Right ventricle myocardium inferior (tissue), 1 donor: ENCODE results near the gene ALOX12B. TPM values are rescaled to one million over a fixed set of nuclear protein-coding genes. Genes with fewer than 3 reads are reported as not detected.
"Not testable (repeated sequence)": the region's sequence is repeated elsewhere in the genome, so short reads cannot be mapped to it uniquely, and the experiment has no call there.

Experiments used
- ATAC-seq: fragments of 200-7000 bp; cut with Tn5 transposase; one replicate; pipeline ENCODE4 v1.9.1; 2020; ENCODE audit warnings: mild to moderate bottlenecking, moderate library complexity
- DNase-seq: peaks from one replicate; pipeline ENCODE4 v3.0.0; 2021; ENCODE audit errors: missing footprints
- intact Hi-C: fragments of 100-400 bp; cut with DNase I; formaldehyde crosslinking; loops from one replicate; pipeline ENCODE4 v1.11.0; 2022
- microRNA-seq: library from miRNA; unstranded; fragments of <30 nt; microRNA quantifications from one replicate; pipeline ENCODE4 v1.2.0, GENCODE V29; 2020
- total RNA-seq: library from RNA; stranded (reverse); fragmentation: NEBNext Ultra II Directional; extraction: Animal tissue kit (Norgen Biotek cat#: 25700); gene quantifications from one replicate; pipeline ENCODE4 v1.2.1, GENCODE V29; 2021
- donor health status: DM: no; HTN: yes; CAD: no; lungs with severe emphysema.

Gene ALOX12B
- total RNA-seq, 1 donor from 2014 or later, result not detected

- ATAC-seq (no peak), DNase-seq (no peak)
- intact Hi-C loops, result no loop called here
Measured at GRCh38 chr17:8029121-8029520, 58.4 kb downstream of the ALOX12B start.

- DNase-seq (no peak), ATAC-seq (no peak)
- intact Hi-C loops, result no loop called here
Measured at GRCh38 chr17:8025176-8025911, 62.2 kb downstream of the ALOX12B start.

- ATAC-seq, DNase-seq, intact Hi-C loops: not testable (repeated sequence)
Measured at GRCh38 chr17:8024161-8024560, 63.4 kb downstream of the ALOX12B start.

Small RNA genes lying within 50 kb of the gene (microRNA-seq; reads per million reads assigned to microRNA genes)
- gene MIR4314, result not detected

Other genes starting within 250 kb of the ALOX12B start
- gene TMEM88, start 232.7 kb downstream of the ALOX12B start, total RNA-seq, result 35.4 TPM
- gene NAA38, start 230.2 kb downstream of the ALOX12B start, total RNA-seq, result 105 TPM
- gene CYB5D1, start 229.7 kb downstream of the ALOX12B start, total RNA-seq, result 21.7 TPM
- 18.0 TPM for gene CHD3, start 198.9 kb downstream of the ALOX12B start, total RNA-seq
- 0.70 TPM for gene RNF227, start 171.4 kb downstream of the ALOX12B start, total RNA-seq
- 0.32 TPM for gene KCNAB3, start 157.9 kb downstream of the ALOX12B start, total RNA-seq
- gene TRAPPC1, start 155.8 kb downstream of the ALOX12B start, total RNA-seq, result 118 TPM
- 9.6 TPM for gene CNTROB, start 155.5 kb downstream of the ALOX12B start, total RNA-seq
- 0.35 TPM for gene GUCY2D, start 85.1 kb downstream of the ALOX12B start, total RNA-seq
- 0.16 TPM for gene ALOX15B, start 48.7 kb downstream of the ALOX12B start, total RNA-seq
- not detected for gene ALOXE3, start 30.8 kb upstream of the ALOX12B start, total RNA-seq
- not detected for gene HES7, start 36.4 kb upstream of the ALOX12B start, total RNA-seq
- gene PER1, start 64.7 kb upstream of the ALOX12B start, total RNA-seq, result 124 TPM
- gene VAMP2, start 75.2 kb upstream of the ALOX12B start, total RNA-seq, result 56.6 TPM
- 6.7 TPM for gene TMEM107, start 88.7 kb upstream of the ALOX12B start, total RNA-seq
- gene BORCS6, start 102.5 kb upstream of the ALOX12B start, total RNA-seq, result 9.2 TPM
- 1.2 TPM for gene AURKB, start 122.9 kb upstream of the ALOX12B start, total RNA-seq
- 13.1 TPM for gene CTC1, start 160.3 kb upstream of the ALOX12B start, total RNA-seq
- 14.7 TPM for gene PFAS, start 161.6 kb upstream of the ALOX12B start, total RNA-seq
- 25.7 TPM for gene RANGRF, start 201.0 kb upstream of the ALOX12B start, total RNA-seq
- 2.3 TPM for gene SLC25A35, start 207.7 kb upstream of the ALOX12B start, total RNA-seq
- 21.4 TPM for gene ARHGEF15, start 222.5 kb upstream of the ALOX12B start, total RNA-seq